GM19463 (cell line): ENCODE results near the gene RTP5.
"Not testable (repeated sequence)": the region's sequence is repeated elsewhere in the genome, so short reads cannot be mapped to it uniquely, and the experiment has no call there.

ENCODE experiments used
- ATAC-seq: cut with Tn5 transposase; IDR thresholded peaks from one replicate; pipeline ENCODE4 v1.9.1; 2021; ENCODE audit warnings: mild to moderate bottlenecking, moderate library complexity; ENCODE audit not compliant: unreplicated experiment

The RTP5 gene

GRCh38 chr2:241922411-241922810 lies 52.9 kb downstream of the RTP5 start:
- no peak for ATAC-seq

DNA sequence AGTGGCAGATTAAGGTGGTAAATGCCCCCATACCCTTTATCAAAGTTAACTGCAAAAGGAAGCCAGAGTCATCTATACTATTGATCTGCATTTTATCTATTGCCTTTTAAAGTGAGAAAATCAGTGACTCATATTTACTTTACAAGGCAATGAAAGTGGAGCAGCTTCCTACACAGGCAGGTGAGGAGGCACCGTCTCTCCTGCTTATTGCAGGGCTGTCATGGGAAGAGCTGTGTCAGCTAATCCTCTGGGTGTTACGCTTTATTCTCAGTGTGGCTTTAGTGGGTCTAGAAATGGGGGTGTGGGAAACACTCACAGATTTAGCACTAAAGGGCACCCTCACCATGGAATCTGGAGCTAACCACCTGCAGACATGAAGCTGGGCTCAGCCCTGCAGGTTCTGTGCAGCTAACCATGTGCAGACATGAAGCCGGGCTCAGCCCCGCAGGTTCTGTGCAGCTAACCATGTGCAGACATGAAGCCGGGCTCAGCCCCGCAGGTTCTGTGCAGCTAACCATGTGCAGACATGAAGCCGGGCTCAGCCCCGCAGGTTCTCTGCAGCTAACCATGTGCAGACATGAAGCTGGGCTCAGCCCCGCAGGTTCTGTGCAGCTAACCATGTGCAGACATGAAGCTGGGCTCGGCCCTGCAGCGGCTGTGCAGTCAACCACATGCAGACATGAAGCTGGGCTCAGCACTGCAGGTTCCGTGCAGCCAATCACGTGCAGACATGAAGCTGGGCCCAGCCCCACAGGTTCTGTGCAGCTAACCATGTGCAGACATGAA lies 53.5 kb downstream of the RTP5 start:
- ATAC-seq = not testable (repeated sequence)
